ENCODE data around the gene PBX4.

PBX4 gene

GRCh38 chr19:19649155-19649554 lies 30.7 kb upstream of the PBX4 start:
- DNase-seq (ENCODE audit: low read depth) = no peak

- no peak for DNase-seq (ENCODE audit: low read depth)
These were observed 28.7 kb upstream of the PBX4 start for GRCh38 chr19:19647037-19647835.

GRCh38 chr19:19645233-19645870 lies 26.9 kb upstream of the PBX4 start:
- DNase-seq (ENCODE audit: low read depth) = no peak

- no peak for DNase-seq (ENCODE audit: low read depth)
These were observed 25.5 kb upstream of the PBX4 start for GRCh38 chr19:19644054-19644388.

- peak; percentile 84 for DNase-seq (ENCODE audit: low read depth)
These were observed 24.9 kb upstream of the PBX4 start, which contains the start of gene GMIP for GRCh38 chr19:19643158-19644053. TSS of gene GMIP (minus strand) at chr19:19643657. CDS start at chr19:19643529, 128 bp downstream.

GRCh38 chr19:19642506-19643157 lies 24.1 kb upstream of the PBX4 start:
- no peak for DNase-seq (ENCODE audit: low read depth)

- DNase-seq (ENCODE audit: low read depth) = no peak
These were observed 19.2 kb upstream of the PBX4 start for GRCh38 chr19:19637523-19638251.

GRCh38 chr19:19637186-19637522 lies 18.7 kb upstream of the PBX4 start:
- DNase-seq (ENCODE audit: low read depth) = no peak

- no peak for DNase-seq (ENCODE audit: low read depth)
These were observed 18.2 kb upstream of the PBX4 start for GRCh38 chr19:19636573-19637185.

GRCh38 chr19:19635313-19635702 lies 16.8 kb upstream of the PBX4 start:
- DNase-seq (ENCODE audit: low read depth) = no peak

- DNase-seq (ENCODE audit: low read depth) = no peak
These were observed 16.2 kb upstream of the PBX4 start for GRCh38 chr19:19634516-19635312.

- no peak for DNase-seq (ENCODE audit: low read depth)
These were observed 15.4 kb upstream of the PBX4 start for GRCh38 chr19:19633711-19634515.

GRCh38 chr19:19632661-19633060 lies 14.2 kb upstream of the PBX4 start:
- DNase-seq (ENCODE audit: low read depth) = no peak

GRCh38 chr19:19631346-19631745 lies 12.9 kb upstream of the PBX4 start:
- DNase-seq (ENCODE audit: low read depth) = no peak

GRCh38 chr19:19630426-19630825 lies 11.9 kb upstream of the PBX4 start:
- no peak for DNase-seq (ENCODE audit: low read depth)

GRCh38 chr19:19630062-19630414 lies 11.6 kb upstream of the PBX4 start:
- DNase-seq (ENCODE audit: low read depth) = no peak

GRCh38 chr19:19628501-19629134 lies 10.1 kb upstream of the PBX4 start:
- DNase-seq (ENCODE audit: low read depth) = no peak

- DNase-seq (ENCODE audit: low read depth) = peak; percentile 53
These were observed 9.4 kb upstream of the PBX4 start, which contains the start of gene LPAR2 for GRCh38 chr19:19627621-19628500. TSS of gene LPAR2 (minus strand) at chr19:19628220. CDS start at chr19:19627275, 945 bp downstream.

Data from stimulated activated CD8-positive, alpha-beta memory T cell treated with anti-CD3 and anti-CD28 coated beads, Interleukin-15, amount 100 ng/mL, for 1 hour (primary cell).